ENCODE results near the gene EWSR1. TPM values are rescaled to one million over a fixed set of nuclear protein-coding genes. Genes with fewer than 3 reads are reported as not detected.
"Not testable (repeated sequence)": the region's sequence is repeated elsewhere in the genome, so short reads cannot be mapped to it uniquely, and the experiment has no call there.

The EWSR1 gene
- total RNA-seq, 1 donor from 2014 or later, result 281 TPM

- H3K36me3 Mint-ChIP-seq, result peaks cover 14% of the 10 kb centered on the region
- Histone ChIP-seq H3K9ac (no peak overlapping the region), H2AFZ (replicated peaks) (no peak overlapping the region), H3K4me3 (no peak overlapping the region), H3F3A (ENCODE audit: low read depth) (no peaks in the 10 kb centered on the region), H3K9me3 (ENCODE audit: low read depth) (no peaks in the 10 kb centered on the region), H3K27me3 (no peaks in the 10 kb centered on the region), H3K36me3 (no peaks in the 10 kb centered on the region), H3K27ac (no peak overlapping the region), H3K4me2 (no peak overlapping the region), H3K4me1 (no peaks in the 10 kb centered on the region), H3K79me2 (ENCODE audit: low read depth) (no peaks in the 10 kb centered on the region), H4K20me1 (ENCODE audit: low read depth) (no peaks in the 10 kb centered on the region)
- DNase-seq (ENCODE audit: low spot score), result no peak
- H3K27me3 Mint-ChIP-seq (ENCODE audit: insufficient read depth, low read depth), result no peaks in the 10 kb centered on the region
- no peak overlapping the region for H3K4me3 Mint-ChIP-seq
- no peak for TF ChIP-seq EZH2phosphoT487 (IDR thresholded peaks at IDR 0.05)
- no peak for TF ChIP-seq EZH2 (IDR thresholded peaks at IDR 0.05)
- TF ChIP-seq CTCF (IDR thresholded peaks at IDR 0.05), result no peak
- no peaks in the 10 kb centered on the region for H3K4me1 Mint-ChIP-seq
- peaks cover 6% of the 10 kb centered on the region for H3K9me3 Mint-ChIP-seq
- no peak overlapping the region for H3K27ac Mint-ChIP-seq
Measured at GRCh38 chr22:29231971-29232959, 35.8 kb upstream of the EWSR1 start.

- Histone ChIP-seq H3F3A (ENCODE audit: low read depth) (no peaks in the 10 kb centered on the region), H3K79me2 (ENCODE audit: low read depth) (no peaks in the 10 kb centered on the region), H3K4me2 (no peak overlapping the region), H2AFZ (replicated peaks) (no peak overlapping the region), H3K4me3 (no peak overlapping the region), H3K36me3 (no peaks in the 10 kb centered on the region), H3K4me1 (no peaks in the 10 kb centered on the region), H3K27ac (no peak overlapping the region), H3K9me3 (ENCODE audit: low read depth) (no peaks in the 10 kb centered on the region), H3K9ac (no peak overlapping the region), H3K27me3 (no peaks in the 10 kb centered on the region), H4K20me1 (ENCODE audit: low read depth) (no peaks in the 10 kb centered on the region)
- TF ChIP-seq CTCF (IDR thresholded peaks at IDR 0.05) (no peak), EZH2 (IDR thresholded peaks at IDR 0.05) (no peak), EZH2phosphoT487 (IDR thresholded peaks at IDR 0.05) (no peak)
- Mint-ChIP-seq H3K4me3 (no peak overlapping the region), H3K36me3 (peaks cover 16% of the 10 kb centered on the region), H3K4me1 (no peaks in the 10 kb centered on the region), H3K27ac (no peak overlapping the region), H3K9me3 (peaks cover 6% of the 10 kb centered on the region), H3K27me3 (ENCODE audit: insufficient read depth, low read depth) (no peaks in the 10 kb centered on the region)
- no peak for DNase-seq (ENCODE audit: low spot score)
Measured at GRCh38 chr22:29233277-29233877, 34.7 kb upstream of the EWSR1 start.

GRCh38 chr22:29240481-29240880 is 27.6 kb upstream of the EWSR1 start:
- H3F3A ChIP-seq (ENCODE audit: low read depth); H3K4me2 ChIP-seq; H3K27ac Mint-ChIP-seq; H3K4me3 ChIP-seq; H3K4me3 Mint-ChIP-seq; H3K27ac ChIP-seq; H3K27me3 Mint-ChIP-seq (ENCODE audit: insufficient read depth, low read depth); H3K36me3 ChIP-seq; H3K9me3 ChIP-seq (ENCODE audit: low read depth); H3K4me1 ChIP-seq; H3K79me2 ChIP-seq (ENCODE audit: low read depth); H3K27me3 ChIP-seq; H3K9ac ChIP-seq; H2AFZ ChIP-seq (replicated peaks); H4K20me1 ChIP-seq (ENCODE audit: low read depth); H3K4me1 Mint-ChIP-seq; DNase-seq (ENCODE audit: low spot score): not testable (repeated sequence)
- Mint-ChIP-seq H3K36me3 (peaks cover 55% of the 10 kb centered on the region), H3K9me3 (peaks cover 38% of the 10 kb centered on the region)
